AG10803 (cell line): ENCODE results near the gene TMEM145.

Source experiments
- DNase-seq: peaks from one replicate; pipeline ENCODE4 v3.0.0; 2010; ENCODE audit warnings: low read depth
- H3K4me3 ChIP-seq: 2 replicates; pipeline ENCODE4 v1.5.1; 2011; ENCODE audit warnings: mild to moderate bottlenecking, low read length, control low read depth
- CTCF ChIP-seq: conservative IDR thresholded peaks from 2 replicates; pipeline ENCODE4 v1.5.1; 2011; ENCODE audit warnings: mild to moderate bottlenecking, low read length, control low read depth, inconsistent platforms

TMEM145 gene

DNA sequence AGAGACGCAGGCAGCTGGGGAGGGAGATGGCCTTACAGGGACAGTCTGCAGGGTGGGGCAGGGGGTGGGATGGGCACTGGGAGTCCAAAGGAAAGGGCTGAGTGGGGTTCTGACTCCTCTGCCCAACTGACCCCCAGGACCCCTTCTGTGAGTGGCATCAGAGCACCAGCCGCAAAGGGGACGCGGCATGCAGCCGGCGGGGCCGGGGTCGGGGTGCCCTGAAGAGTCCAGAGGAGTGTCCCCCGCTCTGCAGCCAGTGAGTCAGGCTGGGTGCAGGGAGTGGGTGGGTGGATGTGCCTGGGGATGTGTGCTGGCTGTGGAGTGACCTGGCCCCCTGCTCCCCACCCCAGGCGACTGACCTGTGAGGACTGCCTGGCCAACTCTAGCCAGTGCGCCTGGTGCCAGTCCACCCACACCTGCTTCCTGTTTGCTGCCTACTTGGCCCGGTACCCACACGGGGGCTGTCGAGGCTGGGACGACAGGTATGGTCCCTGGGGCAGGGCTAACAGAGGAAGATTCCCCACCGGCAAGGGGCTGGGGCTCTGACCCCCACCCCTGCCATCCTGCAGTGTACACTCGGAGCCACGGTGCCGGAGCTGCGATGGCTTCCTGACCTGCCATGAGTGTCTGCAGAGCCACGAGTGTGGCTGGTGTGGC, 38.1 kb downstream of the TMEM145 start:
- no peak for DNase-seq
- no peak overlapping the region for H3K4me3 ChIP-seq
- TF ChIP-seq CTCF: no peak

GRCh38 chr19:42352301-42353259, 39.5 kb downstream of the TMEM145 start:
- TF ChIP-seq CTCF: no peak
- DNase-seq: peak; percentile 15

DNA sequence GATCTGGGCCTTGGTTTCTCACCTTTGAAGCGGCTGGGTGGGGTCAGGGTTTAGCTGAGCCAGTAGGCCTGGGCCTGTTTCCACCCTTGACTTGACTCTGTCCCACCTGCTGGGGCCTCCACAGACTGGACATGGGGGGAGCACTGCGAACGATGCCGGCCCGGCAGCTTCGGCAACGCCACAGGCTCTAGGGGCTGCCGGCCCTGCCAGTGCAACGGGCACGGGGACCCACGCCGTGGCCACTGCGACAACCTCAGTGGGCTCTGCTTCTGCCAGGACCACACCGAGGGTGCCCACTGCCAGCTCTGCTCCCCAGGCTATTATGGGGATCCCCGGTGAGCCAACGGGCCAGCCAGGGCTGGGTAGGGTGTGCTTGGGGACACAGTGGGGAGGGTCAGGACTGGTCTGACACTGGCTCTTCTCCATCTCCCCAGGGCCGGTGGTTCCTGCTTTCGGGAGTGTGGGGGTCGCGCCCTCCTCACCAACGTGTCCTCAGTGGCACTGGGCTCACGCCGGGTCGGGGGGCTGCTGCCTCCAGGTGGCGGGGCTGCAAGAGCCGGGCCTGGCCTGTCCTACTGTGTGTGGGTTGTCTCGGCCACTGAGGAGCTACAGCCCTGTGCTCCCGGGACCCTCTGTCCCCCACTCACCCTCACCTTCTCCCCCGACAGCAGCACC, 40.4 kb downstream of the TMEM145 start:
- no peak for TF ChIP-seq CTCF
- H3K4me3 ChIP-seq: no peak overlapping the region
- DNase-seq: no peak

More at GRCh38 chr19:42352301-42353259, 39.5 kb downstream of the TMEM145 start:
- H3K4me3 ChIP-seq: no peak overlapping the region

- no peak for DNase-seq
- TF ChIP-seq CTCF: no peak
- H3K4me3 ChIP-seq: no peak overlapping the region
These were observed 42.8 kb downstream of the TMEM145 start for GRCh38 chr19:42355896-42356295.

DNA sequence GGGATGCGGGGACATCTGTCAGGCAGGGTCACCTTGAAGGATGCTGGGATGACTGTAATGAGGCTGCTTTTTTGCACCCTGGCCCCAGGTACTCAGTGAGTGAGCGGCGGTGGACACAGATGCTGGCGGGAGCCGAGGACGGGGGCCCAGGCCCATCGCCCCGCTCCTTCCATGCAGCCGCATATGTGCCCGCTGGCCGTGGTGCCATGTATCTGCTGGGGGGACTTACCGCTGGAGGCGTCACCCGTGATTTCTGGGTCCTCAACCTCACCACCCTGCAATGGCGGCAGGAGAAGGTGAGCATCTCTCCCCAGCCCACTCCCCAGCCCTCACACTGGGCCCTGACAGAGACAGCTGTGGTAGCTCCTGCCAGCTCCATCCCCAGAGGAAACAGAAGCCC, 43.6 kb downstream of the TMEM145 start:
- DNase-seq: no peak
- no peak overlapping the region for H3K4me3 ChIP-seq
- no peak for TF ChIP-seq CTCF

DNA sequence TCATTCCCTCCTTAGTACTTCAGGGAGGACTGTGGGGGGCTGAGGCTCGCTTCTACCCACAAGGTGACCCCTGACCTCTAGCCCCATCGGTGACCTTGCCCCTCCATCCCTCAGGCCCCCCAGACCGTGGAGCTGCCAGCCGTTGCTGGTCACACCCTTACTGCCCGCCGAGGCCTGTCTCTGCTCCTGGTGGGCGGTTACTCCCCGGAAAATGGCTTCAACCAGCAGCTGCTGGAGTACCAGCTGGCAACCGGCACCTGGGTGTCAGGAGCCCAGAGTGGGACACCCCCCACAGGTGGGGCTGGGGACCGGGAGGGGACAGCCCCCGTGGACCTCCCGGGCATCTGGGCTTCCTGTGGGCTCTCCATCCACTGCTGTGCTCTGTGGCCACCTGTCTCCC, 44.2 kb downstream of the TMEM145 start:
- no peak overlapping the region for H3K4me3 ChIP-seq
- no peak for TF ChIP-seq CTCF
- no peak for DNase-seq
